ENCODE measurements around the gene TDO2.

Gene TDO2

DNA sequence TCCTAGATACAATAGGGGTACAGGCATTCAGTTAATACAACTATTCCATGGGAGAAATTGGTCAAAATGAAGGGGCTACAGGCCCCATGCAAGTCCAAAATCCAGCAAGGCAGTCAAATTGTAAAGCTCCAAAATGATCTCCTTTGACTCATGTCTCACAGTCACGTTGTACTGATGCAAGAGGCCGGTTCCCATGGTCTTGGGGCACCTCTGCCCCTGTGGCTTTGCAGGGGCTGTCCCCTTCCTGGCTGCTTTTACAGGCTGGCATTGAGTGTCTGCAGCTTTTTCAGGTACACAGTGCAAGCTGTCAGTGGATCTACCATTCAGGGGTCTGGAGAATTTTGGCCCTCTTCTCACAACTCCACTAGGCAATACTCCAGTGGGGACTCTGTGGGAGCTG lies 24.9 kb upstream of the TDO2 start:
- in situ Hi-C loops (cut with HindIII; ENCODE audit: low pct_ligation_motif_present, low sequenced_read_pairs) = no loop called here
- TF ChIP-seq, protein P1, sequence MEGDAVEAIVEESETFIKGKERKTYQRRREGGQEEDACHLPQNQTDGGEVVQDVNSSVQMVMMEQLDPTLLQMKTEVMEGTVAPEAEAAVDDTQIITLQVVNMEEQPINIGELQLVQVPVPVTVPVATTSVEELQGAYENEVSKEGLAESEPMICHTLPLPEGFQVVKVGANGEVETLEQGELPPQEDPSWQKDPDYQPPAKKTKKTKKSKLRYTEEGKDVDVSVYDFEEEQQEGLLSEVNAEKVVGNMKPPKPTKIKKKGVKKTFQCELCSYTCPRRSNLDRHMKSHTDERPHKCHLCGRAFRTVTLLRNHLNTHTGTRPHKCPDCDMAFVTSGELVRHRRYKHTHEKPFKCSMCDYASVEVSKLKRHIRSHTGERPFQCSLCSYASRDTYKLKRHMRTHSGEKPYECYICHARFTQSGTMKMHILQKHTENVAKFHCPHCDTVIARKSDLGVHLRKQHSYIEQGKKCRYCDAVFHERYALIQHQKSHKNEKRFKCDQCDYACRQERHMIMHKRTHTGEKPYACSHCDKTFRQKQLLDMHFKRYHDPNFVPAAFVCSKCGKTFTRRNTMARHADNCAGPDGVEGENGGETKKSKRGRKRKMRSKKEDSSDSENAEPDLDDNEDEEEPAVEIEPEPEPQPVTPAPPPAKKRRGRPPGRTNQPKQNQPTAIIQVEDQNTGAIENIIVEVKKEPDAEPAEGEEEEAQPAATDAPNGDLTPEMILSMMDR (IDR thresholded peaks at IDR 0.05; ENCODE audit: low read depth, low read length, missing control alignments) = no peak
- no peaks in the 10 kb centered on the region for H3K27me3 ChIP-seq (replicated peaks)
- no peaks in the 10 kb centered on the region for H3K36me3 ChIP-seq (replicated peaks)
- no peak overlapping the region for H3K4me3 ChIP-seq (ENCODE audit: low read depth, low read length)
- no peak for DNase-seq
- H3K27ac ChIP-seq = no peak overlapping the region

DNA sequence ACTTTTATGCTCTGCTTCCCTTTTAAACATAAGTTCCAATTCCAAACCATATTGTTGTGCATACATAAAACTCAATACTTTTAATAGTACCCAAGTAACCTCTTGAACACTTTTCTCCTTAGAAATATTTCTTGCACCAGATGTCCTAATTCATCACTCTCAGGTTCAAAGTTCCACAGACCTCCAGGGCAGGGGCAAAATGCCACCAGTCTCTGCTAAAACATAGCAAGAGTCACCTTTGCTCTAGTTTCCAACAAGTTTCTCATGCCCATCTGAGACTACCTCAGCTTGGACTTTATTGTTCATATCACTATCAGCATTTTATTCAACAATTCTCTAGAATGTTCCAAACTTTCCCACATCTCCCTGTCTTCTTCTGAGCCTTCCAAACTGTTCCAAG lies 23.7 kb upstream of the TDO2 start:
- in situ Hi-C loops (cut with HindIII; ENCODE audit: low pct_ligation_motif_present, low sequenced_read_pairs) = no loop called here
- Histone ChIP-seq H3K27ac (no peak overlapping the region), H3K27me3 (replicated peaks) (no peaks in the 10 kb centered on the region), H3K36me3 (replicated peaks) (no peaks in the 10 kb centered on the region), H3K4me3 (ENCODE audit: low read depth, low read length) (no peak overlapping the region)
- TF ChIP-seq, protein P1 (IDR thresholded peaks at IDR 0.05; ENCODE audit: low read depth, low read length, missing control alignments) = no peak
- no peak for DNase-seq

DNA sequence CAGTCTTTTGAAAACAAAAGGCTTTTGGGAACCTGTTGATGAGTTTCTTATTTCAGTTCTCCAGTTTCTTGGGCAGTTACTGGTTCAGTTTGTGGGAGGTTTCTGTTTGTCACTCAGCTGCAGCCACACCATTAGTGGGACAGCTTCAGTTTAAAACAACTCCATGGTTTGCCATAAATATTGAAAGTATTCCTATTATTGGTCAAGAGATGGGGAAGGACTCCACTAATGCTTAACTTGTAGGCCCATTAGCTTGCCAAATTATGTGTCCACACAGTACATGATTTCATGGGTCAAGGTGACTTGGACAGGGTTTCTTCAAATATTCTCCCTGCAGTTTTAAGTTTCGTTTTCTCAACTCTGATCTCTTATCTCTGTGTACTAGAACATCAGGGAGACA lies 21.9 kb upstream of the TDO2 start:
- Histone ChIP-seq H3K27me3 (replicated peaks) (no peaks in the 10 kb centered on the region), H3K27ac (no peak overlapping the region), H3K36me3 (replicated peaks) (no peaks in the 10 kb centered on the region), H3K4me3 (ENCODE audit: low read depth, low read length) (no peak overlapping the region)
- no peak for DNase-seq
- TF ChIP-seq, protein P1 (IDR thresholded peaks at IDR 0.05; ENCODE audit: low read depth, low read length, missing control alignments) = no peak
- in situ Hi-C loops (cut with HindIII; ENCODE audit: low pct_ligation_motif_present, low sequenced_read_pairs) = no loop called here

DNA sequence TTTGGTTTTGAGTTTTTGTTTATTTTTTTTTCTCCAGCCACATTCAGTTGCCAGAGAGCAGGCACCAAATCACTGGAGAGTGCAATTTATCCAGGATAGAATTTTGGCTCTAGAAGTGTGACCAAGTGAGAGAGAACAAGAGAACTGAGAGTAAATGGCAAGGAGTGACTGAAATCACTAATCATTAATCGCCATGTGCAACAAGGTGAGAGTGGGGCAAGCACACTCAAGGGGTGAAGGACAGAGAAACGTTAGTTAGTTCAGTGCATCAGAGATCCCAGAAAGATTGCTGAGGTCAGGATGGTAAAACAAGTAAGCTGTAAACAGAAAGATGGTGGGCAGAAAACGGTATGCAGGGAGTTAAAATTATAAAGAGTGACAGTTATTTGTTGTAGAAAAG lies 19.6 kb upstream of the TDO2 start:
- no peaks in the 10 kb centered on the region for H3K36me3 ChIP-seq (replicated peaks)
- no peak for DNase-seq
- no peak overlapping the region for H3K4me3 ChIP-seq (ENCODE audit: low read depth, low read length)
- TF ChIP-seq, protein P1 (IDR thresholded peaks at IDR 0.05; ENCODE audit: low read depth, low read length, missing control alignments) = no peak
- in situ Hi-C loops (cut with HindIII; ENCODE audit: low pct_ligation_motif_present, low sequenced_read_pairs) = no loop called here
- H3K27me3 ChIP-seq (replicated peaks) = no peaks in the 10 kb centered on the region
- no peak overlapping the region for H3K27ac ChIP-seq

DNA sequence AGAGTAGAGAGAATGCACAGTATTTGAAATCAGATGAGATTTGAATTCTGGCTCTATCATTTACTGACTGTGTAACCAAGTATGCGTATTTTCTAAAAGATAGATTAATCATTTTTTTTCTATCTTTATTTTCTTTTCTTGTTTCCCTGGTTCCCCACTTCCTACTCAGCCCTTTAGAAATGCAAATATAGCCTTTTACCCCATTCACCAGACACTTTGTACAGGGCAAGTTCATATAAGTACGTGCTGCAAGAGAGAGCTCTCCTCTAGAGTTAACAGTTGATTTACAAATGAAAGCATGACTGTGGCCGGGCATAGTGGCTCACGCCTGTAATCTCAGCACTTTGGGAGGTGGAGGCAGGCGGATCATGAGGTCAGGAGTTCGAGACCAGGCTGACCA lies 17.8 kb upstream of the TDO2 start:
- DNase-seq = no peak
- in situ Hi-C loops (cut with HindIII; ENCODE audit: low pct_ligation_motif_present, low sequenced_read_pairs) = no loop called here

DNA sequence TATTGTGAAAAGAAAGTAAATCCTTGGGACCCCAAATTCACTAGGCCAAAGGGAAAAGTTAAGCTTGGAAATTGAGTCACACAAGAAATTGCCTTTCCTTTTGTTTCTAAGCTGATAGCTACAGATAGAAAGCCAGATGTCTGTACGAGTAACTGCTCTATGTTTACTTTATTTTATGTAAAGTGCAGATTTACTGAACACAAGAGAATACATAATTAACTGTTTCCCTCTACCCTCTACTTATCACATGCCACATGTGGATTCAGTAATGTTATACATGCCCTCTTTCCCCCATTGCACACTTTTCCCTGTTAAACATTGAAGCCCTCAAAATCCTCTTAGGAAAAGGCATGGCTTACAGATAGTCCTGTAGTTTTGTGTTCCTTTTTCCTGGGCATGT lies 16.5 kb upstream of the TDO2 start:
- Histone ChIP-seq H3K27me3 (replicated peaks) (no peaks in the 10 kb centered on the region), H3K4me3 (ENCODE audit: low read depth, low read length) (no peak overlapping the region), H3K27ac (no peak overlapping the region), H3K36me3 (replicated peaks) (no peaks in the 10 kb centered on the region)
- TF ChIP-seq, protein P1 (IDR thresholded peaks at IDR 0.05; ENCODE audit: low read depth, low read length, missing control alignments) = no peak
- in situ Hi-C loops (cut with HindIII; ENCODE audit: low pct_ligation_motif_present, low sequenced_read_pairs) = no loop called here
- no peak for DNase-seq

More for the DNA sequence above, 17.8 kb upstream of the TDO2 start:
- Histone ChIP-seq H3K27me3 (replicated peaks) (no peaks in the 10 kb centered on the region), H3K4me3 (ENCODE audit: low read depth, low read length) (no peak overlapping the region), H3K36me3 (replicated peaks) (no peaks in the 10 kb centered on the region), H3K27ac (no peak overlapping the region)
- TF ChIP-seq, protein P1 (IDR thresholded peaks at IDR 0.05; ENCODE audit: low read depth, low read length, missing control alignments) = no peak
